Activated T-helper 1 cell treated with anti-CD3 and anti-CD28 coated beads, Interleukin-12 subunit alpha, Interleukin-12 subunit beta, Interleukin-2, Interleukin-4 antibody, amounts not matched to agents 30 ng/mL and 10 ng/mL and 1 ng/mL, durations not matched to agents 14 hours and 24 hours and 36 hours (primary cell): ENCODE results near the gene ASIC3. TPM values are rescaled to one million over a fixed set of nuclear protein-coding genes. Genes with fewer than 3 reads are reported as not detected.
A peak's percentile ranks its signal among the peaks of the same experiment; 100 is the strongest.
"Not testable (repeated sequence)": the region's sequence is repeated elsewhere in the genome, so short reads cannot be mapped to it uniquely, and the experiment has no call there.

Experiments
- DNase-seq: peaks from one replicate; pipeline ENCODE4 v3.0.0; 2021; ENCODE audit warnings: low spot score
- H3K27ac Mint-ChIP-seq: one replicate; pipeline ENCODE4 v1.8.0; 2021; ENCODE audit warnings: mild to moderate bottlenecking, mixed read lengths
- H3K27me3 Mint-ChIP-seq: one replicate; pipeline ENCODE4 v1.8.0; 2022; ENCODE audit warnings: mild to moderate bottlenecking, moderate library complexity, mixed read lengths; ENCODE audit not compliant: insufficient read depth
- H3K36me3 Mint-ChIP-seq: one replicate; pipeline ENCODE4 v1.8.0; 2021; ENCODE audit warnings: low read depth, mixed read lengths
- H3K4me1 Mint-ChIP-seq: one replicate; pipeline ENCODE4 v1.8.0; 2021; ENCODE audit warnings: low read depth, mixed read lengths
- H3K4me3 Mint-ChIP-seq: one replicate; pipeline ENCODE4 v1.8.0; 2021; ENCODE audit warnings: mild to moderate bottlenecking, moderate library complexity, mixed read lengths
- H3K9me3 Mint-ChIP-seq: one replicate; pipeline ENCODE4 v1.8.0; 2021; ENCODE audit warnings: mixed read lengths
- intact Hi-C: fragments of 100-400 bp; cut with micrococcal nuclease; formaldehyde crosslinking; loops from one replicate; pipeline ENCODE4 v1.15.1; 2024
- total RNA-seq: library from RNA; stranded (reverse); gene quantifications from 2 replicates; pipeline ENCODE4 v1.2.3, GENCODE V29; 2022

ASIC3 gene
- total RNA-seq, 1 donor from 2014 or later: 1.9 TPM

DNA sequence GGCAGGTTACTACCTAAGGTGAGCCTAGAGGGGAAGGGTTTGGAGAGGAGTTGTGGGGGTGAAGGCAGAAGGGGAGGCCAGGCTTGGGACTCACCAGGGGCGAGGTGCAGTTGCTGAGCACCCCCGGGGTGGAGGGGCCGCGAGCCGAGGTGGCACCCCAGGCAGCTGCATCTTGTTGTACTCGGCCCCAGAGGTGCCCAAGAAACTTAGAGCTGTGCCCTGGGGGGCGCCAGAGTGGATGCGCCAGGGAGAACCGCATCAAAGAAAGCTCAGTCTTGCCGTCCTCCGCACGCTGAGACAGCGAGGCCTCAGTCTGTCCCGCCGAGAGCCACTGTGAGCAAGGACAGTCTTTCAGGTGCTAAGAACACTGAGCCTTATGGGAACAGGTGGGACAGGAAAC, 31.4 kb upstream of the ASIC3 start:
- H3K4me3 Mint-ChIP-seq: no peak overlapping the region
- peaks cover 19% of the 10 kb centered on the region for H3K27me3 Mint-ChIP-seq
- no peak overlapping the region for H3K27ac Mint-ChIP-seq
- H3K9me3 Mint-ChIP-seq: no peaks in the 10 kb centered on the region
- H3K36me3 Mint-ChIP-seq: peaks cover 9% of the 10 kb centered on the region
- no peak for DNase-seq
- intact Hi-C loops: loop anchor here (5.0 to 10.0 kb wide), 3 partner anchors 155 to 692 kb away; partner anchors contain the start of genes ACTR3C and LRRC61
- H3K4me1 Mint-ChIP-seq: peaks cover 49% of the 10 kb centered on the region

- no peak for DNase-seq
- peaks cover 19% of the 10 kb centered on the region for H3K27me3 Mint-ChIP-seq
- intact Hi-C loops: loop anchor here (5.0 to 10.0 kb wide), 3 partner anchors 155 to 693 kb away; partner anchors contain the start of genes ACTR3C and LRRC61
- H3K36me3 Mint-ChIP-seq: peaks cover 9% of the 10 kb centered on the region
- peaks cover 44% of the 10 kb centered on the region for H3K4me1 Mint-ChIP-seq
- peak overlapping the region; percentile 82 for H3K4me3 Mint-ChIP-seq
- peak overlapping the region; percentile 67 for H3K27ac Mint-ChIP-seq
- H3K9me3 Mint-ChIP-seq: no peaks in the 10 kb centered on the region
These were observed 30.9 kb upstream of the ASIC3 start for GRCh38 chr7:151017370-151017952.

DNA sequence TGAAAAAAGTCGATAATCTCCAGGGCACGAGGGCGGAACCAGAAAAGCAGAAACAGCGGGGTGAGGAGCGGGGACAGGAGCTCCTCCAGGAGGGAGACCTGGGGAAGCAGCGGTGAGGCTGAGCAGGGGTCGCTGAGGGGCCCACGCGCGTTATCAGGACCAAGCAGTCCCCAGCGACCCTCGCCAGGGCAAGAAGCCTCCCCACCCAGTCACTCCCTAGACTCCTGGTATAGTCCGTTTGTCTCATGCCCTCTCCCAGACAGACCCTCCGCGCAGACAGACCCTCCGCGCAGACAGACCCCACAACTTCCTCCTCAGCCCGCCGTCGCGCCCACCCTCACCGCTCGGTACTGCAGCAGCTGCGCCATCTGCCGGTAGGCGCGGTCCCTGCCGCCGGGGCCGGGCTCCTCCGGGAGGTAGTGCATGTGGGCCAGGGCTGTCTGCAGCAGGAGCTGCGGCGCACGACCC, 30.3 kb upstream of the ASIC3 start:
- H3K27ac Mint-ChIP-seq: peak overlapping the region; percentile 81
- H3K4me1 Mint-ChIP-seq: peaks cover 39% of the 10 kb centered on the region
- intact Hi-C loops: loop anchor here (1.0 to 10.0 kb wide), 10 partner anchors 8 to 693 kb away; partner anchors contain the start of genes ABCB8, ACTR3C, FASTK and LRRC61
- DNase-seq: peak; percentile 73
- H3K4me3 Mint-ChIP-seq: peak overlapping the region; percentile 82
- H3K9me3 Mint-ChIP-seq: no peaks in the 10 kb centered on the region
- H3K36me3 Mint-ChIP-seq: peaks cover 9% of the 10 kb centered on the region
- peaks cover 19% of the 10 kb centered on the region for H3K27me3 Mint-ChIP-seq

GRCh38 chr7:151018421-151019129, 29.8 kb upstream of the ASIC3 start:
- no peaks in the 10 kb centered on the region for H3K9me3 Mint-ChIP-seq
- H3K36me3 Mint-ChIP-seq: peaks cover 9% of the 10 kb centered on the region
- DNase-seq: no peak
- peak overlapping the region; percentile 81 for H3K27ac Mint-ChIP-seq
- H3K27me3 Mint-ChIP-seq: peaks cover 19% of the 10 kb centered on the region
- H3K4me3 Mint-ChIP-seq: peak overlapping the region; percentile 82
- peaks cover 39% of the 10 kb centered on the region for H3K4me1 Mint-ChIP-seq
- intact Hi-C loops: loop anchor here (1.0 to 10.0 kb wide), 10 partner anchors 8 to 694 kb away; partner anchors contain the start of genes ABCB8, ACTR3C, FASTK and LRRC61

- H3K9me3 Mint-ChIP-seq: no peaks in the 10 kb centered on the region
- peak overlapping the region; percentile 29 for H3K27ac Mint-ChIP-seq
- H3K4me1 Mint-ChIP-seq: peaks cover 36% of the 10 kb centered on the region
- H3K4me3 Mint-ChIP-seq: peak overlapping the region; percentile 40
- DNase-seq: no peak
- intact Hi-C loops: loop anchor here (2.0 to 10.0 kb wide), 6 partner anchors 30 to 694 kb away; partner anchors contain the start of genes ACTR3C, FASTK, LRRC61 and SLC4A2
- H3K27me3 Mint-ChIP-seq: peaks cover 19% of the 10 kb centered on the region
- peaks cover 8% of the 10 kb centered on the region for H3K36me3 Mint-ChIP-seq
These were observed 29.2 kb upstream of the ASIC3 start for GRCh38 chr7:151019130-151019447.

DNA sequence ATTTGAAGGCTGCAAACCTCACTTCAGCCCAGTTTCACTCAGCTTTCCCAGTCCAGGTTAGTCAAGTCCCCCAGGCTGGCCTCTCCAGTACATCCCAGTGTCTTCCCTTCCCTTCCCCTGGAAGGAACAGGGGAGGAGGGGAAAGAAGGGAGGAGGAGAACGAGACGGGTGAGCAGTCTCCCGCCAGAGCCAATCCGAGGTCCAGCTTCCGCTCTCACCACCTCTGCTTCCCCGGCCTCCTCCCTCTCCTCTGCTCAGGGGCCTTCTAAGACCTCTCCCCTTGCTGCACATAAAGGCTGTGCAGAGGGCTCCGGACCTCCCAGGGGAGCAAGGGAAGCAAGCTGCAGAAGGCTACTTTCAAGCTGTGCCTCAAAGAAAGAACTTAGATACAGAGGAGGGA, 28.1 kb upstream of the ASIC3 start:
- no peaks in the 10 kb centered on the region for H3K9me3 Mint-ChIP-seq
- peaks cover 3% of the 10 kb centered on the region for H3K36me3 Mint-ChIP-seq
- intact Hi-C loops: no loop called here
- no peak overlapping the region for H3K4me3 Mint-ChIP-seq
- H3K27ac Mint-ChIP-seq: no peak overlapping the region
- peaks cover 21% of the 10 kb centered on the region for H3K27me3 Mint-ChIP-seq
- DNase-seq: no peak
- H3K4me1 Mint-ChIP-seq: peaks cover 24% of the 10 kb centered on the region

DNA sequence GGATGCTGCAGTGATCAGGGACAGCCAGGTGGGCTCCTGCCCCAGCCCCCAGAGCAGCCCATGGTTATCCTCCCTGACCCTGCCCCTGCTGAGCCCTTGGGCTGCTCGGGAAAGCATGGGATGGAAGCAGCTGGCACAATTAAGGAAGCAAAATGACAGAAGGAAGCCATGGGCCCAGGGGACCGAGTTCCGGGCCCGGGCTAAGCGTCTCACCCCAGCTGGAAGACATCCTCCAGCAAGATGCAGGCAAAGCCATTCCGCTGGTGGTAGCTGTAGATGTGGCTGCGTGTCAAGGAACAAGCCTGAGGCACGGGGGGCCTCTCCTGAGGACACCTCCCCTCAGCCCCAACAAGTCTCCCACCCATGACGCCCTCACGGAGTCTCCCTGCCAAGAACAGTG, 25.1 kb upstream of the ASIC3 start:
- H3K4me1 Mint-ChIP-seq: peaks cover 18% of the 10 kb centered on the region
- peaks cover 20% of the 10 kb centered on the region for H3K27me3 Mint-ChIP-seq
- intact Hi-C loops: no loop called here
- no peak for DNase-seq
- peaks cover 3% of the 10 kb centered on the region for H3K36me3 Mint-ChIP-seq
- no peaks in the 10 kb centered on the region for H3K9me3 Mint-ChIP-seq
- no peak overlapping the region for H3K4me3 Mint-ChIP-seq
- no peak overlapping the region for H3K27ac Mint-ChIP-seq

- H3K4me3 Mint-ChIP-seq: no peak within 1 kb of the TSS
- no peak for DNase-seq
- no peak within 1 kb of the TSS for H3K27ac Mint-ChIP-seq
- intact Hi-C loops: loop anchor here (5.0 kb wide), 2 partner anchors 328 to 357 kb away; no protein-coding TSS in a partner anchor
- H3K9me3 Mint-ChIP-seq: no peaks in the 10 kb centered on the region
- peaks cover 18% of the 10 kb centered on the region for H3K4me1 Mint-ChIP-seq
- peaks cover 12% of the 10 kb centered on the region for H3K27me3 Mint-ChIP-seq
- H3K36me3 Mint-ChIP-seq: peaks cover 3% of the 10 kb centered on the region
These were observed 23.8 kb upstream of the ASIC3 start, which contains the start of gene ATG9B for GRCh38 chr7:151024435-151025056. Gene ATG9B, minus strand, starts transcription at chr7:151024494. Its CDS starts 71 bp downstream, at chr7:151024423.

- H3K4me3 Mint-ChIP-seq: peak overlapping the region; percentile 1
- no peak for DNase-seq
- H3K27me3 Mint-ChIP-seq: peaks cover 2% of the 10 kb centered on the region
- no peaks in the 10 kb centered on the region for H3K9me3 Mint-ChIP-seq
- peaks cover 3% of the 10 kb centered on the region for H3K36me3 Mint-ChIP-seq
- no peak overlapping the region for H3K27ac Mint-ChIP-seq
- intact Hi-C loops: loop anchor here (5.0 kb wide), 2 partner anchors 326 to 359 kb away; no protein-coding TSS in a partner anchor
- peaks cover 21% of the 10 kb centered on the region for H3K4me1 Mint-ChIP-seq
These were observed 22.2 kb upstream of the ASIC3 start for GRCh38 chr7:151025924-151026671.

DNA sequence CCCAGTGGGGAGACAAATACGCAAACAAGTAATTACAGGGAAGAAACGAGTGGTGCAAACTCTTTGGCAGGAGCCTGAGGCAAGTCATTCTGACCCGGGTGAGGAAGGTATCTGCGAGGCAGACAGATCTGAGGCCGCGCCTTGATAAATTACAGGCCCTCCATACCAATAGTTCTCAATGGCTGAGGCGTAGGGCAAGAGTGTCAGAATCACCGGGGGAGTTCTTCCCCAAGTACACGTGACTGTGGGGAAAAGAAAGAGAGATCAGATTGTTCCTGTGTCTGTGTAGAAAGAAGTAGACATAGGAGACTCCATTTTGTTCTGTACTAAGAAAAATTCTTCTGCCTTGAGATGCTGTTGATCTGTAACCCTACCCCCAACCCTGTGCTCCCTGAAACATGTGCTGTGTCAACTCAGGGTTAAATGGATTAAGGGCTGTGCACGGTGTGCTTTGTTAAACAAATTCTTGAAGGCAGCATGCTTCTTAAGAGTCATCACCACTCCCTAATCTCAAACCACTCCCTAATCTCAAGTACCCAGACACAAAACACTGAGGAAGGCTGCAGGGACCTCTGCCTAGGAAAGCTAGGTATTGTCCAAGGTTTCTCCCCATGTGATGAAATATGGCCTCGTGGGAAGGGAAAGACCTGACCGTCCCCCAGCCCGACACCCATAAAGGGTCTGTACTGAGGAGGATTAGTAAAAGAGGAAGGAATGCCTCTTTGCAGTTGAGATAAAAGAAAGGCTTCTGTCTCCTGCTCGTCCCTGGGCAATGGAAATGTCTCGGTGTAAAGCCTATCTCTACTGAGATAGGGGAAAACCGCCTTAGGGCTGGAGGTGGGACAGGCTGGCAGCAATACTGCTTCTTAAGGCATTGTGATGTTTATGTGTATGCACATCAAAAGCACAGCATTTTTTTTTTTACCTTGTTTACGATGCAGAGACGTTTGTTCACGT, 21.3 kb upstream of the ASIC3 start:
- not testable (repeated sequence) for H3K9me3 Mint-ChIP-seq, DNase-seq, H3K36me3 Mint-ChIP-seq, H3K27me3 Mint-ChIP-seq
- Mint-ChIP-seq H3K4me1 (peaks cover 21% of the 10 kb centered on the region), H3K4me3 (peak overlapping the region; percentile 94), H3K27ac (peak overlapping the region; percentile 95)
- intact Hi-C loops: loop anchor here (5.0 kb wide), 2 partner anchors 325 to 360 kb away; no protein-coding TSS in a partner anchor

DNA sequence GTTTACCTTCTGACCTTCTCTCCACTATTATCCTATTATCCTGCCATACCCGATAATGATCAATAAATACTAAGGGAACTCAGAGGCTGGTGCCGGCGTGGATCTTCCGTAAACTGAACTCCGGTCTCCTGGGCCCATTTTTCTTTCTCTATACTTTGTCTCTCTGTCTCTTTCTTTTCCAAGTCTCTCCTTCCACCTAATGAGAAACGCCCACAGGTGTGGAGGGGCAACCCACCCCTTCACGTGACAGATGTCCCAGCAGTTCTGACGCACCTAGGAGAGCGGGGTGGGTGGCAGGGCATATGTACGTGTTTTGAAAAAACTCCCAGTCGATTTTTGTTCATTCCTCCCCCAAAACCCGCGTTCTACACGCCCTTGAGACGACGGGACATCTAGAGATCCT, 20.6 kb upstream of the ASIC3 start:
- intact Hi-C loops: loop anchor here (1.0 to 5.0 kb wide), 11 partner anchors 9 to 360 kb away; partner anchors contain the start of genes ABCF2, CHPF2 and FASTK
- not testable (repeated sequence) for DNase-seq, H3K9me3 Mint-ChIP-seq, H3K27me3 Mint-ChIP-seq, H3K36me3 Mint-ChIP-seq
- Mint-ChIP-seq H3K4me1 (peaks cover 21% of the 10 kb centered on the region), H3K4me3 (peak overlapping the region; percentile 94), H3K27ac (peak overlapping the region; percentile 95)
